Thyroid gland (tissue), 4 donors: ENCODE data around the gene APOBR.

Experiments used
- CTCF ChIP-seq, 6 experiments: fragments of 200-600 bp in 3 of 6; fragments of 450-650 bp in 3 of 6; sonication (generic) in 3 of 6; IDR thresholded peaks; one replicate each; pipeline ENCODE4 v1.5.1; 2016 to 2019; ENCODE audit warnings: antibody characterized with exemption in 6 of 6, mild to moderate bottlenecking in 2 of 6, inconsistent platforms in 1 of 6, moderate library complexity in 1 of 6
- POLR2A ChIP-seq, 2 donors: fragments of 450-650 bp; IDR thresholded peaks; one replicate each; pipeline ENCODE4 v1.6.1; 2017; ENCODE audit warnings: antibody characterized with exemption in 2 of 2, mild to moderate bottlenecking in 2 of 2, moderate library complexity in 1 of 2

- TF ChIP-seq CTCF (IDR thresholded peaks at IDR 0.05) (no peak), POLR2A (IDR thresholded peaks at IDR 0.05) (no peak)
Observed at GRCh38 chr16:28482026-28482425, 12.4 kb upstream of the APOBR start.
